Esophagus squamous epithelium (tissue), 4 donors: ENCODE data around the gene THSD7A.

Experiments used
- CTCF ChIP-seq, 6 experiments: fragments of 450-650 bp in 4 of 6; fragments of 200-600 bp in 2 of 6; sonication (generic) in 2 of 6; IDR thresholded peaks; one replicate each; pipeline ENCODE4 v1.5.1; 2016 to 2019; ENCODE audit warnings: antibody characterized with exemption in 6 of 6, mild to moderate bottlenecking in 4 of 6, moderate library complexity in 4 of 6
- POLR2A ChIP-seq, 4 donors: fragments of 450-650 bp; IDR thresholded peaks; one replicate each; pipeline ENCODE4 v1.6.1; 2017; ENCODE audit warnings: antibody characterized with exemption in 4 of 4, mild to moderate bottlenecking in 4 of 4, moderate library complexity in 3 of 4

- TF ChIP-seq CTCF (IDR thresholded peaks at IDR 0.05) (no peak), POLR2A (IDR thresholded peaks at IDR 0.05) (no peak)
These were observed 264.4 kb downstream of the THSD7A start for GRCh38 chr7:11567571-11567970.
